ENCODE results near the gene PRPF38A.

- TF ChIP-seq, protein P1, sequence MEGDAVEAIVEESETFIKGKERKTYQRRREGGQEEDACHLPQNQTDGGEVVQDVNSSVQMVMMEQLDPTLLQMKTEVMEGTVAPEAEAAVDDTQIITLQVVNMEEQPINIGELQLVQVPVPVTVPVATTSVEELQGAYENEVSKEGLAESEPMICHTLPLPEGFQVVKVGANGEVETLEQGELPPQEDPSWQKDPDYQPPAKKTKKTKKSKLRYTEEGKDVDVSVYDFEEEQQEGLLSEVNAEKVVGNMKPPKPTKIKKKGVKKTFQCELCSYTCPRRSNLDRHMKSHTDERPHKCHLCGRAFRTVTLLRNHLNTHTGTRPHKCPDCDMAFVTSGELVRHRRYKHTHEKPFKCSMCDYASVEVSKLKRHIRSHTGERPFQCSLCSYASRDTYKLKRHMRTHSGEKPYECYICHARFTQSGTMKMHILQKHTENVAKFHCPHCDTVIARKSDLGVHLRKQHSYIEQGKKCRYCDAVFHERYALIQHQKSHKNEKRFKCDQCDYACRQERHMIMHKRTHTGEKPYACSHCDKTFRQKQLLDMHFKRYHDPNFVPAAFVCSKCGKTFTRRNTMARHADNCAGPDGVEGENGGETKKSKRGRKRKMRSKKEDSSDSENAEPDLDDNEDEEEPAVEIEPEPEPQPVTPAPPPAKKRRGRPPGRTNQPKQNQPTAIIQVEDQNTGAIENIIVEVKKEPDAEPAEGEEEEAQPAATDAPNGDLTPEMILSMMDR (conservative IDR thresholded peaks at IDR 0.05; ENCODE audit: low read depth, low read length) = no peak; the same call in 1 of the 2 replicates
- TF ChIP-seq EZH2 (IDR thresholded peaks at IDR 0.05; ENCODE audit: low read length, unreplicated experiment) = no peak
Observed at GRCh38 chr1:52359676-52360594, 44.5 kb upstream of the PRPF38A start.
